ENCODE measurements around the gene UBE2O.

Gene UBE2O

GRCh38 chr17:76435751-76436150 lies 17.2 kb downstream of the UBE2O start:
- H3K27ac ChIP-seq = peak overlapping the region; percentile 32
- TF ChIP-seq CTCF (conservative IDR thresholded peaks at IDR 0.05) = no peak

GRCh38 chr17:76434870-76435269 lies 18.1 kb downstream of the UBE2O start:
- peak overlapping the region; percentile 32 for H3K27ac ChIP-seq
- no peak for TF ChIP-seq CTCF (conservative IDR thresholded peaks at IDR 0.05)

- no peak for TF ChIP-seq CTCF (conservative IDR thresholded peaks at IDR 0.05)
- H3K27ac ChIP-seq = no peak overlapping the region
Measured at GRCh38 chr17:76433693-76434092, 19.3 kb downstream of the UBE2O start.

GRCh38 chr17:76432712-76433336 lies 20.1 kb downstream of the UBE2O start:
- H3K27ac ChIP-seq = no peak overlapping the region
- peak; percentile 52 for TF ChIP-seq CTCF (conservative IDR thresholded peaks at IDR 0.05)

- no peak overlapping the region for H3K27ac ChIP-seq
- no peak for TF ChIP-seq CTCF (conservative IDR thresholded peaks at IDR 0.05)
Measured at GRCh38 chr17:76432004-76432403, 20.9 kb downstream of the UBE2O start.

- no peak overlapping the region for H3K27ac ChIP-seq
- no peak for TF ChIP-seq CTCF (conservative IDR thresholded peaks at IDR 0.05)
Measured at GRCh38 chr17:76431509-76431908, 21.4 kb downstream of the UBE2O start.

- no peak overlapping the region for H3K27ac ChIP-seq
- no peak for TF ChIP-seq CTCF (conservative IDR thresholded peaks at IDR 0.05)
Measured at GRCh38 chr17:76428511-76428910, 24.4 kb downstream of the UBE2O start.
